Naive thymus-derived CD8-positive, alpha-beta T cell (primary cell): ENCODE results near the gene CTU2. TPM values are rescaled to one million over a fixed set of nuclear protein-coding genes. Genes with fewer than 3 reads are reported as not detected.

Experiments
- ATAC-seq, 2 donors: fragments of 150-1000 bp; cut with Tn5 transposase in 1 of 2; sonication (Bioruptor Pico), chemical (Tn5 transposase) in 1 of 2; 1 replicate in 1 of 2; 2 replicates in 1 of 2; pipeline ENCODE4 v1.10.0; 2021; ENCODE audit warnings: mild to moderate bottlenecking in 2 of 2, moderate library complexity in 2 of 2
- POLR2A ChIA-PET: fragments of 350-600 bp; sonication (Branson Sonifier 250); formaldehyde crosslinking; loops from one replicate; lab custom pipeline; 2021; ENCODE audit warnings: antibody characterized with exemption; lab: Charles Lee
- DNase-seq, 10 donors: peaks; one replicate each; pipeline versions ENCODE4 v3.0.0 to v3.0.0-alpha.2; 2020 to 2022
- H3K27ac Mint-ChIP-seq, 10 donors: one replicate each; pipeline ENCODE4 v1.8.0; 2020 to 2022; ENCODE audit warnings: mild to moderate bottlenecking in 10 of 10, mixed read lengths in 10 of 10, moderate library complexity in 4 of 10, inconsistent platforms in 1 of 10
- H3K27me3 Mint-ChIP-seq, 5 donors: one replicate each; pipeline ENCODE4 v1.8.0; 2021 to 2022; ENCODE audit warnings: mixed read lengths in 5 of 5
- H3K36me3 Mint-ChIP-seq, 3 donors: one replicate each; pipeline ENCODE4 v1.8.0; 2020 to 2022; ENCODE audit warnings: mixed read lengths in 3 of 3, mild to moderate bottlenecking in 2 of 3, inconsistent platforms in 1 of 3
- H3K4me1 Mint-ChIP-seq, 4 donors: one replicate each; pipeline ENCODE4 v1.8.0; 2021 to 2022; ENCODE audit warnings: mixed read lengths in 4 of 4
- H3K4me3 Mint-ChIP-seq, 10 donors: one replicate each; pipeline ENCODE4 v1.8.0; 2020 to 2022; ENCODE audit warnings: mild to moderate bottlenecking in 10 of 10, mixed read lengths in 10 of 10, moderate library complexity in 6 of 10, inconsistent platforms in 1 of 10
- H3K9me3 Mint-ChIP-seq, 9 donors: one replicate each; pipeline ENCODE4 v1.8.0; 2020 to 2022; ENCODE audit warnings: mixed read lengths in 9 of 9, mild to moderate bottlenecking in 3 of 9, inconsistent platforms in 1 of 9, moderate library complexity in 1 of 9
- polyA plus RNA-seq, 3 donors: library from polyadenylated mRNA; unstranded; fragments of 300-500 nt; fragmentation: Illumina TruSeq; gene quantifications; one replicate each; pipeline ENCODE4 v1.2.3, GENCODE V29; 2021
- total RNA-seq, 8 experiments: library from RNA in 2 of 8; stranded (reverse) in 2 of 8; gene quantifications; one replicate each; pipeline ENCODE4 v1.2.3 and lab custom pipeline; 2021 to 2026

The CTU2 gene
- total and polyA plus RNA-seq, 5 experiments from 2014 or later = 16.9 to 31.5 (median 21.9) TPM

GRCh38 chr16:88710556-88710955 lies 4.3 kb downstream of the CTU2 start:
- peaks cover 6 to 37% (median 18%) of the 10 kb centered on the region in 4 donors for H3K4me1 Mint-ChIP-seq
- H3K27ac Mint-ChIP-seq = peak overlapping the region in 1 of 10 donors; percentile 40
- POLR2A ChIA-PET = no interaction called here
- no peak for ATAC-seq
- no peaks in the 10 kb centered on the region for H3K9me3 Mint-ChIP-seq
- H3K27me3 Mint-ChIP-seq = no peaks in the 10 kb centered on the region
- no peak overlapping the region for H3K4me3 Mint-ChIP-seq
- peaks cover 0 to 1% (median 0%) of the 10 kb centered on the region in 3 donors for H3K36me3 Mint-ChIP-seq
- DNase-seq = no peak

DNA sequence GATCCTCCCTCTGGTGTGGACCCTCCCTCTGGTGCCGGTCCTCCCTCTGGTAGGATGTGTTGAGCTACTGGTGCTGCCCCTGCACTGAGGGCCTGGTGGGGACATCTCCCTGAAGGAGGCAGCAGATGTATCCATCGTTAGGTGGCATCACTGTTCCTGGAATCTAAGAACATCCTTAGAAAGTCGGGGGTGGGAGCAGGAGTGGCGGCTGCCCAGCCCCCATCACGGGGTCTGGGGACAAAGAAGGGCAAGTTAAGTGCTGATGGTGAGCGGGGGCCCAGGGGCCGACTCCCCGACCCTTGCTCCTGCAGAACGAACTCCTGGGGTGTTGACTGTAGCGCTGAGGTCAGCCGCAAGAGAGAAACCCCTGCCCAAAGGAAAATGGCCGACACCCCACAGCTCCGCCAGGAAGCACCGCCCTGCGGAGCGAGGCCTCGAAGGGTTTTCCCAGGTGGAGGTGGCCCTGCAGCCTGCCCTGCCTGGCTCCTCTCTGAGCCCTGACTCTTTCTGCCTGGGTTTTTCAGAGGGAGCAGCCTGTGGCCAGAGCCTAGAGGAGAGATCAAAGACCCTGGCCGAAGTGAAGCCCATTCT lies 5.5 kb downstream of the CTU2 start:
- DNase-seq (no peak), ATAC-seq (no peak)
- Mint-ChIP-seq H3K9me3 (no peaks in the 10 kb centered on the region), H3K36me3 (peaks cover 0 to 6% (median 0%) of the 10 kb centered on the region in 3 donors), H3K4me3 (no peak overlapping the region), H3K27me3 (no peaks in the 10 kb centered on the region), H3K4me1 (peaks cover 6 to 35% (median 16%) of the 10 kb centered on the region in 4 donors), H3K27ac (no peak overlapping the region)
- POLR2A ChIA-PET = no interaction called here

DNA sequence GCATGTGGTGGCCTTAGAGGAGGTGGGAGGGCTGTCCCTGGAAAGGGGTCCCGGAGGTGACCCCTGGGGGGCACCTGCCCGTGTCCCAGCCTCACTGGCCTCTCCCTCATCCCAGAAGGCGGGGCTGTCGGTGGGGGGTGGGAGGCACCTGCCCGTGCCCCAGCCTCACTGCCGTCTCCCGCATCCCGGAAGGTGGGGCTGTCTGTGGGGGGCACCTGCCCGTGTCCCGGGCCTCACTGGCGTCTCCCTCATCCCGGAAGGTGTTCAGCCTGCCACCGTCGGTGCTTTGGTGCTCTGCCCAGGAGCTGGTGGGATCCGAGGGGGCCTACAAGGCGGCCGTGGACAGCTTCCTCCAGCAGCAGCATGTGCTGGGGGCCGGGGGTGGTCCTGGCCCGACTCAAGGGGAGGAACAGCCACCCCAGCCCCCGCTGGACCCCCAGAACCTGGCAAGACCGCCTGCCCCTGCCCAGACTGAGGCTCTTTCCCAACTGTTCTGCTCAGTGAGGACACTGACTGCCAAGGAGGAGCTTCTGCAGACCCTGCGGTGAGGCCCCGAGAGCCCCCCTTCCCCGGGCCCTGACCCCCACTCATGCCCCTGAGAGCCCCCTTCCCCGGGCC lies 6.2 kb downstream of the CTU2 start:
- Mint-ChIP-seq H3K4me3 (no peak overlapping the region), H3K4me1 (peaks cover 4 to 28% (median 10%) of the 10 kb centered on the region in 4 donors), H3K36me3 (peaks cover 0 to 11% (median 4%) of the 10 kb centered on the region in 3 donors), H3K9me3 (no peaks in the 10 kb centered on the region), H3K27me3 (no peaks in the 10 kb centered on the region), H3K27ac (no peak overlapping the region)
- POLR2A ChIA-PET = no interaction called here
- DNase-seq (no peak), ATAC-seq (no peak)

DNA sequence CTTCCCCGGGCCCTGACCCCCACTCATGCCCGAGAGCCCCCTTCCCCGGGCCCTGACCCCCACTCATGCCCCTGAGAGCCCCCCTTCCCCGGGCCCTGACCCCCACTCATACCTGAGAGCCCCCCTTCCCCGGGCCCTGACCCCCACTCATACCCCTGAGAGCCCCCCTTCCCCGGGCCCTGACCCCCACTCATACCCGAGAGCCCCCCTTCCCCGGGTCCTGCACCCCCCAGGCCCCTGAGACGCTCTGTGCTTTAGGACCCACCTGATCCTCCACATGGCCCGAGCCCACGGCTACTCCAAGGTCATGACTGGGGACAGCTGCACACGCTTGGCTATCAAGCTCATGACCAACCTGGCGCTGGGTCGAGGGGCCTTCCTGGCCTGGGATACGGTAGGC lies 6.8 kb downstream of the CTU2 start:
- peak overlapping the region in 1 of 10 donors; percentile 15 for H3K27ac Mint-ChIP-seq
- H3K9me3 Mint-ChIP-seq = no peaks in the 10 kb centered on the region
- ATAC-seq (no peak), DNase-seq (no peak)
- no peaks in the 10 kb centered on the region for H3K27me3 Mint-ChIP-seq
- POLR2A ChIA-PET = interaction anchor here (0.7 kb wide), 2 partner anchors 216 to 256 kb away, joined by 3 read pairs; no protein-coding TSS in a partner anchor
- no peak overlapping the region for H3K4me3 Mint-ChIP-seq
- H3K4me1 Mint-ChIP-seq = peaks cover 2 to 24% (median 8%) of the 10 kb centered on the region in 4 donors
- H3K36me3 Mint-ChIP-seq = peaks cover 0 to 16% (median 4%) of the 10 kb centered on the region in 3 donors

DNA sequence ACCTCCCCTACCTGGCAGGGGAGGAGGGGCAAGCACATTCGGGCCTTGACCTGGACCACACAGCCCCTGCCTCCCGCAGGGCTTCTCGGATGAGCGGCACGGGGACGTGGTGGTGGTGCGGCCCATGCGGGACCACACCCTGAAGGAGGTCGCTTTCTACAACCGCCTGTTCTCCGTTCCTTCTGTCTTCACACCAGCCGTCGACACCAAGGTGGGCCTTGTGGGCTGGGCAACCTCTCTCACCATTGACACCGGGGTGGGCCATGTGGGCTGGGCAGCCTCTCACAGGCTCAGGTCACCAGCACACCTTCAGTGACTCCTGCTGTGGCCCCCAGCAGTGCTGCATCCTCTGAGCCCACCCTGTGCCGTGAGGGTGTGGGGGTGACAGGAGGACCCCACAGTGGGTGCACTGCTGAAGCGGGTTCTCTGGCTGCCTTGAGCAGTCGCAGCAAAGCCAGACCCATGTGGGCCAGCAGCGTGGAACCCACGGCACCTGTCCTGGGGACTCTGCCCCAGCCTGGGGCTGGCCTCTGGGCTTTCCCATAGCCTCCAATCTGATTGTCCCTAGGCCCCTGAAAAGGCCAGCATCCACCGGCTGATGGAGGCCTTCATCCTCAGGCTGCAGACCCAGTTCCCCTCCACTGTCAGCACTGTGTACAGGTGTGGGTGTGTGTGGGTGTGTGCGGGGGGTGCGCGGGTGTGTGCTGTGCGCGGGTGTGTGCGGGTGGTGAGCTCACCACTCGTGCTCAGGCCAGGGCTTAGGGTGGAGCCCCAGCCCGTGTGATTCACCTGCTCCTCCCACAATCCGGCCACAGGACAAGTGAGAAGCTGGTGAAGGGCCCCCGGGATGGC lies 7.5 kb downstream of the CTU2 start:
- no peaks in the 10 kb centered on the region for H3K27me3 Mint-ChIP-seq
- H3K4me3 Mint-ChIP-seq = no peak overlapping the region
- no peak for DNase-seq
- H3K36me3 Mint-ChIP-seq = peaks cover 0 to 18% (median 4%) of the 10 kb centered on the region in 3 donors
- H3K27ac Mint-ChIP-seq = peak overlapping the region in 1 of 10 donors; percentile 60
- no peak for ATAC-seq
- POLR2A ChIA-PET = interaction anchor here (0.7 kb wide), 2 partner anchors 216 to 257 kb away, joined by 3 read pairs; no protein-coding TSS in a partner anchor
- H3K9me3 Mint-ChIP-seq = no peaks in the 10 kb centered on the region
- H3K4me1 Mint-ChIP-seq = peaks cover 2 to 21% (median 7%) of the 10 kb centered on the region in 4 donors

- peaks cover 2 to 16% (median 6%) of the 10 kb centered on the region in 4 donors for H3K4me1 Mint-ChIP-seq
- DNase-seq (no peak), ATAC-seq (no peak)
- POLR2A ChIA-PET = interaction anchor here (1.4 to 3.1 kb wide), 2 partner anchors 12 to 14 kb away, joined by 4 to 9 read pairs; no protein-coding TSS in a partner anchor
- H3K4me3 Mint-ChIP-seq = no peak overlapping the region
- no peaks in the 10 kb centered on the region for H3K27me3 Mint-ChIP-seq
- H3K27ac Mint-ChIP-seq = no peak overlapping the region
- H3K36me3 Mint-ChIP-seq = peaks cover 0 to 22% (median 5%) of the 10 kb centered on the region in 3 donors
- H3K9me3 Mint-ChIP-seq = no peaks in the 10 kb centered on the region
These were observed 8.4 kb downstream of the CTU2 start for GRCh38 chr16:88714420-88715302.

DNA sequence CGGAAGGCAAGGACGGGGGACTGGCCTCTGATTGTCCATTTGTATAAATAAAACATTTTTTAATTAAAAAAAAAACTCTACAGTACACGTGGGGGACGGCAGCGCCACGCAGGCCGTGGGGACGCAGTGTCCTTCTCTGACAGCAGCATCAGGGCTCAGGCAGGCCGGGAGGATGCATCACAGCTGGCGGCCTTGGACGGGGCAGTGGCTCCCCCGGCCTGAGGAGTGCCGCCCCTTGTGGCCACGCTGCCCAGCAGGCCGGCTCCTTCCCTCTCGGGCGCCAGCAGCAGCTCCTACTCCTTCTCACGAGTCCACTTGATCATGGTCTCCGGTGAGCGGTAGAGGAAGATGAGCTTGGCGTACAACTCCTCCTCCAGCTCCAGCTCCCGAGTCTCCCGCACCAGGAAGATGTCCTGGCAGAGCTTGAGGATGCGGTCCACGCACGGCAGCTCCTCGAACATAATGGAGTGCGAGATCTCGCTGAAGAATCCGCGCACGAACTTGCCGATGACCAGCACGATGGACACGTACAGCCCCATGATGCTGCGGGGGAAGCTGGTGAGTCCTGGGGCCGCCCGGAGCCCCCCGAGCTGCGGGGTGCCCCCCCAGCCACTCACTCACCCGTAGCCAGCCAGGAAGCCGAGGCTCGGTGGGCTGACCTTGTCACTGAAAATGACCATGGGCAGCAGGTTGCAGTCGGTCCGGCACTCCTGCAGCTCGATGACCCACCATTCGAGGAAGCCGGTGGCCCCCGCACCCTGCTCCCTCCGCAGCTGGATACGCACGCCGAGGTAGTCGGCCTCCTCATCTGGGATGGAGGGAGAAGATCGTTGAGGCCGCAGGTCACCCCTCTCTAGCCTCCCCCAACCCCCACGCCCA lies 9.2 kb downstream of the CTU2 start:
- ATAC-seq (no peak), DNase-seq (no peak)
- no peaks in the 10 kb centered on the region for H3K27me3 Mint-ChIP-seq
- POLR2A ChIA-PET = interaction anchor here (0.8 to 3.1 kb wide), 3 partner anchors 13 to 22 kb away, joined by 3 to 9 read pairs (median 4); no protein-coding TSS in a partner anchor
- no peaks in the 10 kb centered on the region for H3K9me3 Mint-ChIP-seq
- no peak overlapping the region for H3K4me3 Mint-ChIP-seq
- peaks cover 0 to 25% (median 5%) of the 10 kb centered on the region in 3 donors for H3K36me3 Mint-ChIP-seq
- H3K27ac Mint-ChIP-seq = no peak overlapping the region
- H3K4me1 Mint-ChIP-seq = peaks cover 2 to 11% (median 4%) of the 10 kb centered on the region in 4 donors

GRCh38 chr16:88716201-88716600 lies 9.9 kb downstream of the CTU2 start:
- ATAC-seq = no peak
- DNase-seq = no peak
- POLR2A ChIA-PET = interaction anchor here (3.1 kb wide), 1 partner anchor 15 kb away, joined by 9 read pairs; no protein-coding TSS in a partner anchor
- Mint-ChIP-seq H3K36me3 (peaks cover 0 to 30% (median 5%) of the 10 kb centered on the region in 3 donors), H3K27me3 (no peaks in the 10 kb centered on the region), H3K4me3 (no peak overlapping the region), H3K4me1 (peaks cover 0 to 6% (median 3%) of the 10 kb centered on the region in 4 donors), H3K9me3 (no peaks in the 10 kb centered on the region), H3K27ac (no peak overlapping the region)

GRCh38 chr16:88716601-88717001 lies 10.3 kb downstream of the CTU2 start:
- Mint-ChIP-seq H3K36me3 (peaks cover 0 to 33% (median 5%) of the 10 kb centered on the region in 3 donors), H3K9me3 (no peaks in the 10 kb centered on the region), H3K27ac (no peak overlapping the region), H3K4me3 (no peak overlapping the region), H3K27me3 (no peaks in the 10 kb centered on the region), H3K4me1 (peaks cover 0 to 4% (median 2%) of the 10 kb centered on the region in 4 donors)
- ATAC-seq = no peak
- POLR2A ChIA-PET = interaction anchor here (3.1 kb wide), 1 partner anchor 16 kb away, joined by 9 read pairs; no protein-coding TSS in a partner anchor
- no peak for DNase-seq

DNA sequence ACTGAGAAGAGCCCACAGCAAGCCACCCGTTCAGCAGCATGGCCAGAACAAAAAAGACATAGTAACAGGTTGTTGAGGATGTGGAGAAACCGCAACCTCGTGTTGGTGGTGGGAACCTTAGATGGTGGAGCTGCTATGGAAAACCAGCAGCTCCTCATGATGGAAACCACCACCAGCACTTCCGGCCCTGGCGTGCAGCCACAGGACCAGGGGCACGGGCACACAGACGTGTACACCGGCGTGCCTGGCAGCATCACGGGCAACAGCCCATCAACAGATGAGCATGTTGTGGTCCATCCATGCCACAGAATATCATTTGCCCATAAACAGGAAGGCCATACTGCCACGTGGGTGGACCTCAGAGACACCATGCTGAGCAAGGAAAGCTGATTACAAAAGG lies 11.9 kb downstream of the CTU2 start:
- H3K9me3 Mint-ChIP-seq = no peaks in the 10 kb centered on the region
- ATAC-seq (no peak), DNase-seq (no peak)
- H3K4me3 Mint-ChIP-seq = no peak overlapping the region
- no peaks in the 10 kb centered on the region for H3K27me3 Mint-ChIP-seq
- POLR2A ChIA-PET = no interaction called here
- peaks cover 0 to under 1% (median 0%) of the 10 kb centered on the region in 4 donors for H3K4me1 Mint-ChIP-seq
- peak overlapping the region in 1 of 10 donors; percentile 71 for H3K27ac Mint-ChIP-seq
- peaks cover 0 to 37% (median 5%) of the 10 kb centered on the region in 3 donors for H3K36me3 Mint-ChIP-seq
